SJSA1 (cell line): ENCODE results near the gene COPS2. TPM values are rescaled to one million over a fixed set of nuclear protein-coding genes. Genes with fewer than 3 reads are reported as not detected.
A peak's percentile ranks its signal among the peaks of the same experiment; 100 is the strongest.
"Not testable (repeated sequence)": the region's sequence is repeated elsewhere in the genome, so short reads cannot be mapped to it uniquely, and the experiment has no call there.

Experiments used
- DNase-seq, 2 experiments: peaks; one replicate each; pipeline ENCODE4 v3.0.0-alpha.2; 2015 to 2020; ENCODE audit warnings: low spot score in 2 of 2, low read depth in 1 of 2
- H3K27ac ChIP-seq: fragments of 250-450 bp; sonication (Bioruptor Pico); 2 replicates; pipeline ENCODE4 v1.5.1; 2020; ENCODE audit warnings: mild to moderate bottlenecking, moderate library complexity
- H3K27me3 ChIP-seq: fragments of 250-450 bp; sonication (Bioruptor Pico); replicated peaks from 2 replicates; pipeline ENCODE4 v1.5.1; 2020; ENCODE audit warnings: mild to moderate bottlenecking, moderate library complexity
- H3K36me3 ChIP-seq: fragments of 250-450 bp; sonication (Bioruptor Pico); 2 replicates; pipeline ENCODE4 v1.5.1; 2020; ENCODE audit warnings: mild to moderate bottlenecking
- H3K4me1 ChIP-seq: fragments of 250-450 bp; sonication (Bioruptor Pico); replicated peaks from 2 replicates; pipeline ENCODE4 v1.6.1; 2021; ENCODE audit warnings: mild to moderate bottlenecking
- H3K4me3 ChIP-seq: fragments of 250-450 bp; sonication (Bioruptor Pico); 2 replicates; pipeline ENCODE4 v1.5.1; 2020; ENCODE audit warnings: mild to moderate bottlenecking
- H3K9me3 ChIP-seq: fragments of 250-450 bp; sonication (Bioruptor Pico); replicated peaks from 2 replicates; pipeline ENCODE4 v1.5.1; 2020; ENCODE audit warnings: mild to moderate bottlenecking
- total RNA-seq: library from RNA; depleted of rRNA; stranded (reverse); fragments of >200 nt; shearing (Covaris generic); gene quantifications from 2 replicates; pipeline ENCODE4 v1.2.3, GENCODE V29; 2014; rRNA removed

COPS2 gene
- total RNA-seq, result 49.8 and 76.0 TPM in 2 replicates

- DNase-seq, result peak; percentile 94 to 97
- H3K27me3 ChIP-seq, result no peaks in the 10 kb centered on the region
- H3K27ac ChIP-seq, result peak within 1 kb of the TSS; percentile 57
- H3K36me3 ChIP-seq, result peaks cover 8% of the 10 kb centered on the region
- H3K9me3 ChIP-seq, result no peaks in the 10 kb centered on the region
- peak within 1 kb of the TSS; percentile 72 for H3K4me3 ChIP-seq
- no peaks in the 10 kb centered on the region for H3K4me1 ChIP-seq
Measured at GRCh38 chr15:49155110-49155833, at the start of gene COPS2. Gene COPS2 (minus strand): TSS chr15:49155599. CDS start chr15:49155578, 21 bp downstream.

GRCh38 chr15:49200347-49200746 lies 44.9 kb upstream of the COPS2 start:
- no peak overlapping the region for H3K27ac ChIP-seq
- H3K9me3 ChIP-seq, result no peaks in the 10 kb centered on the region
- no peak for DNase-seq
- no peaks in the 10 kb centered on the region for H3K4me1 ChIP-seq
- no peak overlapping the region for H3K4me3 ChIP-seq
- no peaks in the 10 kb centered on the region; the same call in 1 of the 2 replicates for H3K36me3 ChIP-seq
- no peaks in the 10 kb centered on the region for H3K27me3 ChIP-seq

GRCh38 chr15:49199666-49200065 lies 44.3 kb upstream of the COPS2 start:
- no peak overlapping the region for H3K4me3 ChIP-seq
- H3K9me3 ChIP-seq, result no peaks in the 10 kb centered on the region
- no peak for DNase-seq
- no peak overlapping the region for H3K27ac ChIP-seq
- no peaks in the 10 kb centered on the region for H3K27me3 ChIP-seq
- no peaks in the 10 kb centered on the region for H3K4me1 ChIP-seq
- H3K36me3 ChIP-seq, result no peaks in the 10 kb centered on the region; the same call in 1 of the 2 replicates

GRCh38 chr15:49196856-49197255 lies 41.5 kb upstream of the COPS2 start:
- Histone ChIP-seq H3K36me3 (no peaks in the 10 kb centered on the region; the same call in 1 of the 2 replicates), H3K27me3 (no peaks in the 10 kb centered on the region), H3K4me3 (no peak overlapping the region), H3K4me1 (no peaks in the 10 kb centered on the region), H3K9me3 (no peaks in the 10 kb centered on the region), H3K27ac (no peak overlapping the region)
- no peak for DNase-seq

- Histone ChIP-seq H3K36me3 (no peaks in the 10 kb centered on the region), H3K9me3 (no peaks in the 10 kb centered on the region), H3K4me3 (no peak overlapping the region), H3K27me3 (no peaks in the 10 kb centered on the region), H3K4me1 (0 out of 2 replicates have a peak, but pooled peaks cover 4% of the 10 kb centered on the region), H3K27ac (no peak overlapping the region)
- no peak for DNase-seq
Measured at GRCh38 chr15:49191892-49192291, 36.5 kb upstream of the COPS2 start.

GRCh38 chr15:49190586-49190985 lies 35.2 kb upstream of the COPS2 start:
- no peak overlapping the region for H3K4me3 ChIP-seq
- H3K27ac ChIP-seq, result no peak overlapping the region
- no peaks in the 10 kb centered on the region for H3K9me3 ChIP-seq
- H3K27me3 ChIP-seq, result no peaks in the 10 kb centered on the region
- 0 out of 2 replicates have a peak, but pooled peaks cover 4% of the 10 kb centered on the region for H3K4me1 ChIP-seq
- no peak for DNase-seq
- no peaks in the 10 kb centered on the region for H3K36me3 ChIP-seq

- Histone ChIP-seq H3K4me3 (no peak overlapping the region), H3K27me3 (no peaks in the 10 kb centered on the region), H3K4me1 (0 out of 2 replicates have a peak, but pooled peaks cover 4% of the 10 kb centered on the region), H3K36me3 (no peaks in the 10 kb centered on the region), H3K9me3 (no peaks in the 10 kb centered on the region), H3K27ac (no peak overlapping the region)
- no peak for DNase-seq
Measured at GRCh38 chr15:49189631-49190030, 34.2 kb upstream of the COPS2 start.

- Histone ChIP-seq H3K27ac (no peak overlapping the region), H3K36me3 (no peaks in the 10 kb centered on the region), H3K4me3 (no peak overlapping the region), H3K4me1 (0 out of 2 replicates have a peak, but pooled peaks cover 4% of the 10 kb centered on the region), H3K27me3 (no peaks in the 10 kb centered on the region), H3K9me3 (no peaks in the 10 kb centered on the region)
- DNase-seq, result no peak
Measured at GRCh38 chr15:49188933-49189332, 33.5 kb upstream of the COPS2 start.

GRCh38 chr15:49187549-49188245 lies 32.3 kb upstream of the COPS2 start:
- H3K27ac ChIP-seq, result no peak overlapping the region
- H3K4me1 ChIP-seq, result 0 out of 2 replicates have a peak, but pooled peaks cover 4% of the 10 kb centered on the region
- H3K36me3 ChIP-seq, result no peaks in the 10 kb centered on the region
- no peaks in the 10 kb centered on the region for H3K27me3 ChIP-seq
- no peak for DNase-seq
- no peaks in the 10 kb centered on the region for H3K9me3 ChIP-seq
- no peak overlapping the region for H3K4me3 ChIP-seq

GRCh38 chr15:49185473-49185872 lies 30.1 kb upstream of the COPS2 start:
- Histone ChIP-seq H3K27ac (no peak overlapping the region), H3K4me3 (no peak overlapping the region), H3K36me3 (no peaks in the 10 kb centered on the region), H3K9me3 (no peaks in the 10 kb centered on the region), H3K4me1 (0 out of 2 replicates have a peak, but pooled peaks cover 4% of the 10 kb centered on the region), H3K27me3 (no peaks in the 10 kb centered on the region)
- DNase-seq, result no peak

GRCh38 chr15:49183741-49184140 lies 28.3 kb upstream of the COPS2 start:
- not testable (repeated sequence) for DNase-seq, H3K4me1 ChIP-seq, H3K4me3 ChIP-seq, H3K9me3 ChIP-seq, H3K36me3 ChIP-seq, H3K27ac ChIP-seq, H3K27me3 ChIP-seq

GRCh38 chr15:49182128-49182527 lies 26.7 kb upstream of the COPS2 start:
- Histone ChIP-seq H3K4me1 (0 out of 2 replicates have a peak, but pooled peaks cover under 1% of the 10 kb centered on the region), H3K9me3 (no peaks in the 10 kb centered on the region)

GRCh38 chr15:49179433-49180190 lies 24.2 kb upstream of the COPS2 start:
- Histone ChIP-seq H3K27me3 (no peaks in the 10 kb centered on the region), H3K4me3 (no peak overlapping the region), H3K36me3 (no peaks in the 10 kb centered on the region), H3K4me1 (no peaks in the 10 kb centered on the region), H3K27ac (no peak overlapping the region), H3K9me3 (no peaks in the 10 kb centered on the region)
- no peak for DNase-seq

More at GRCh38 chr15:49182128-49182527, 26.7 kb upstream of the COPS2 start:
- H3K4me3 ChIP-seq, result no peak overlapping the region
- H3K27ac ChIP-seq, result no peak overlapping the region
- H3K27me3 ChIP-seq, result no peaks in the 10 kb centered on the region
- no peaks in the 10 kb centered on the region for H3K36me3 ChIP-seq
- DNase-seq, result no peak
